Stimulated activated CD4-positive, alpha-beta T cell treated with anti-CD3 and anti-CD28 coated beads, Interleukin-15, amount 100 ng/mL, for 1 hour (primary cell): ENCODE results near the gene ATRN.

Experiments
- DNase-seq, 2 donors: peaks; one replicate each; pipeline ENCODE4 v3.0.0-alpha.2; 2020; ENCODE audit warnings: low read depth in 1 of 2, low spot score in 1 of 2

ATRN gene

GRCh38 chr20:3692706-3693294, 222.0 kb downstream of the ATRN start:
- no peak for DNase-seq

GRCh38 chr20:3693376-3693775, 222.6 kb downstream of the ATRN start:
- DNase-seq: no peak

- DNase-seq: no peak
Observed at GRCh38 chr20:3694864-3695263, 224.0 kb downstream of the ATRN start.

GRCh38 chr20:3696200-3696599, 225.4 kb downstream of the ATRN start:
- no peak for DNase-seq

GRCh38 chr20:3696745-3697587, 226.1 kb downstream of the ATRN start:
- DNase-seq: no peak

GRCh38 chr20:3697588-3698305, 226.9 kb downstream of the ATRN start:
- no peak for DNase-seq

GRCh38 chr20:3698591-3699001, 227.8 kb downstream of the ATRN start:
- DNase-seq: no peak

- no peak for DNase-seq
Observed at GRCh38 chr20:3699037-3699436, 228.2 kb downstream of the ATRN start.
